GM19099 (cell line): Measurements from ENCODE around the gene ALDH1A1.

Experiments used
- POLR2A ChIP-seq: IDR thresholded peaks from 3 replicates; pipeline ENCODE4 v1.6.1; 2011; ENCODE audit warnings: low read depth; ENCODE audit not compliant: insufficient read length; ENCODE audit errors: extremely low read depth

The ALDH1A1 gene

GRCh38 chr9:72936679-72937078 lies 16.2 kb downstream of the ALDH1A1 start:
- no peak for TF ChIP-seq POLR2A

- no peak for TF ChIP-seq POLR2A
Measured at GRCh38 chr9:72936266-72936665, 16.6 kb downstream of the ALDH1A1 start.

- TF ChIP-seq POLR2A: no peak
Measured at GRCh38 chr9:72935595-72935994, 17.3 kb downstream of the ALDH1A1 start.

- no peak for TF ChIP-seq POLR2A
Measured at GRCh38 chr9:72933730-72934665, 18.9 kb downstream of the ALDH1A1 start.

GRCh38 chr9:72932619-72933018 lies 20.2 kb downstream of the ALDH1A1 start:
- TF ChIP-seq POLR2A: no peak

- TF ChIP-seq POLR2A: no peak
Measured at GRCh38 chr9:72931897-72932296, 21.0 kb downstream of the ALDH1A1 start.

GRCh38 chr9:72931437-72931836 lies 21.4 kb downstream of the ALDH1A1 start:
- no peak for TF ChIP-seq POLR2A

- TF ChIP-seq POLR2A: no peak
Measured at GRCh38 chr9:72930828-72931227, 22.0 kb downstream of the ALDH1A1 start.

GRCh38 chr9:72929542-72929941 lies 23.3 kb downstream of the ALDH1A1 start:
- no peak for TF ChIP-seq POLR2A

GRCh38 chr9:72928042-72928507 lies 24.8 kb downstream of the ALDH1A1 start:
- TF ChIP-seq POLR2A: no peak

- no peak for TF ChIP-seq POLR2A
Measured at GRCh38 chr9:72926506-72926905, 26.3 kb downstream of the ALDH1A1 start.

GRCh38 chr9:72925891-72926290 lies 27.0 kb downstream of the ALDH1A1 start:
- no peak for TF ChIP-seq POLR2A

GRCh38 chr9:72925126-72925789 lies 27.6 kb downstream of the ALDH1A1 start:
- TF ChIP-seq POLR2A: no peak

GRCh38 chr9:72924154-72924790 lies 28.6 kb downstream of the ALDH1A1 start:
- TF ChIP-seq POLR2A: no peak

- TF ChIP-seq POLR2A: no peak
Measured at GRCh38 chr9:72923077-72923476, 29.8 kb downstream of the ALDH1A1 start.

- no peak for TF ChIP-seq POLR2A
Measured at GRCh38 chr9:72921888-72922654, 30.8 kb downstream of the ALDH1A1 start.
